Ramos (cell line): ENCODE measurements around the gene SIL1.

Experiments used
- in situ Hi-C: fragments of 300-500 bp; cut with MboI; formaldehyde crosslinking; loops from one replicate; pipeline ENCODE4 v1.14.3; 2022; ENCODE audit warnings: low sequenced_read_pairs; ENCODE audit not compliant: unreplicated experiment

The SIL1 gene

GRCh38 chr5:139147483-139148087 is 50.6 kb downstream of the SIL1 start:
- in situ Hi-C loops = no loop called here

DNA sequence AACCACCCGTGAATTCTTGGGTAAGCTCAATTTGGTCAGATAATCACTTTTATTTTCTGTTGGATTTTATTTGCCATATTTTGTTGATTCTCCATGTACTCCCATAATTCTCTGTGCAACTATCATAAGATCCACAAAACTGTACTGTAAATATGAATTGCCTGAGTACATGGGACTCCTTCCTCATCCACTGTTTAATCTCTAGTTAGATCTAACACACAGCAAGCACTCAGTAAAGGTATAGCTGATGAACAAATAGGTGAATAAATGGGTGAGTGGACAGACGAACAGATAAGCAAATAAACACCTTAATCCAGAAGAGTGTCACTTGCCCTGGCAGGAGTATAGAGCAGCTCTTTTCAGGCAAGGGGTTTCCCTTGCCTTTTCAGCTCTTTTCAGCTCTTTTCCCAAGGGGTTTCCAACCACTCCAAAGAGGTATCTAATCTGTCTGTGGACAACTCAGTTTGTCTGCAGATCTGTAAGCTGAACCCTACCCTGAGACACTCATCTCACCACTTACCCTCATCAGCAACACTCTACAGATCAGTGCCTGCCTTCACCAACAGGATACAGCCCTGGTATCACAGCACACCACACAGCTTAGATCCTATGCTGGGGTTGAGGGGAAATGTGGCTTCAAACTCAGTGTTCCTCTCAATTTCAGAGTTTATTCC is 51.2 kb downstream of the SIL1 start:
- in situ Hi-C loops = no loop called here

- in situ Hi-C loops = no loop called here
Observed at GRCh38 chr5:139141446-139142204, 56.5 kb downstream of the SIL1 start.

DNA sequence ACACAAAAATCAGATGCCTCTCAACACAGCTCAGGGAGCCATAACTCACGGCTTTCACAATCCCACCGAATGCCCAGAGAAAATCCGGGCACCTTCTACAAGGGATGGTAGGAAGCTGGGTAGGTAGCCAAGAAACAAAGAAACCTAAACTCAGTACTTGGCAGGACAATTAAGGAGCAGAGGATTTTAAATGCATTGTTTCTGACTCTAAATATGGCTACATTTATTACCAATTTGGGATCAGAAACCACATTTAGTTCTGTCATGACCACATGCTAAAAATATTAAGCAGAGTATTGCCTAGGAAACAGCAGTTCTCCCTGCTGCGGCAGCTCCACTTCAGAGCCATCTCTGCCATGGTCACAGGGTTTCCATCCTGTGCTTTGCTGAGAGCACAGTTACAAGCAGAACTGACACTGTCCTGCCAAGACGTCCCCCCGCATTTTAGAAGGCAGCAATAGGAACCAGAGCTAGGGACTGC is 57.5 kb downstream of the SIL1 start:
- in situ Hi-C loops = no loop called here

GRCh38 chr5:139138809-139139208 is 59.4 kb downstream of the SIL1 start:
- in situ Hi-C loops = no loop called here

GRCh38 chr5:139138109-139138508 is 60.1 kb downstream of the SIL1 start:
- in situ Hi-C loops = no loop called here

DNA sequence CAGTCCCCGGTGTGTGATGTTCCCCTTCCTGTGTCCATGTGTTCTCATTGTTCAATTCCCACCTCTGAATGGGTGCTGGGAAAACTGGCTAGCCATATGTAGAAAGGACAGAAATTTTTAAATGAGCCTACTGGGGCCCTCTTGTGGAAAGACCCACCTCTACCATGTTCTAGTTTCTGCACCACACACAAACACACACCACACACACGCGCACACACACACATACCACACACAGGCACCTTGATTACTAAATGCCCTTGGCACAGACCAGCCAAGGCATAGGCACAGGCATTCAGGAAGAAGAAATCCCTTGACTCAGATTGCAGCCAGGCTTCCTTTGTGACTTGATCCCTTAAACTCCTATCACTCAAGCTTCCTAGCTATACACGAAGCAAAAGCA is 60.5 kb downstream of the SIL1 start:
- in situ Hi-C loops = no loop called here

- in situ Hi-C loops = no loop called here
Observed at GRCh38 chr5:139134906-139135305, 63.3 kb downstream of the SIL1 start.

DNA sequence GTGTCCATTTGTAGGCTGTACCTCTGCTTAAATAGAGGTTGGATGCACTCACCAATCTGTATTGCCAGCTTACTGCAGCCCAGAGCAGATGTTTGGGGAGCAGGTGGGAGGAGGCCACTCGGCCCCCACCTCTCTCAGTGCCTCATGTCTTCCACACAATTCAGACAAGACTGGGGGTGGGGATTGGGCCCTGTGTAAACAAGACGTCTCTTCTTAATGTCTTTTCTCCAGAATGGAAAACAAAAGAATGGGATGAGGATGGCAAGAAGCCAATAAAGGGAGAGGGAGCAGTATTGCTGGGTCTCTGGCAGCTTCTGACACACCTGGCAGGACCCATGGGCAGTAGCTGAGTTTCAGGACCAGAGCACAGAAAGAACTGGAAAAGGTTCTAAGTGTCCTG is 64.9 kb downstream of the SIL1 start:
- in situ Hi-C loops = no loop called here

DNA sequence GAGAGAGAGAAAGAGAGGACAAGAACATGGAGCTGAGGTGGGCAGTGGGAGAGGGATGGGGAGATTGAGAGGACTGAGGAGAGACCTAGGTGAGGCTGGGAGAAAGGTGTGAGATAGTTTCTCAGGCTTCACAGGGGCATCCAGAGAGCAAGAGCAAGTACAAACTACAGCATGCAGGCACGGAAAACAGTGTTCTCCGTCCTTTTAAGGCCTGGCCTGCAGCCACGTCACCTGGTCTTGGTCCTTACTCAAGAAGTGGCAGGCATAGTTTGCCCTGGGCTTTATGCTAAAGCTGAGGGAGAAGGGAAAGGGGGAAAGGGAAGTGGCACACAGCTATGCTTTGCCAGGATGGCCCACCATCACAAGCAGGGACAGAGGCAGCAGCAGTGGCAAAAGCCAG is 65.7 kb downstream of the SIL1 start:
- in situ Hi-C loops = no loop called here

DNA sequence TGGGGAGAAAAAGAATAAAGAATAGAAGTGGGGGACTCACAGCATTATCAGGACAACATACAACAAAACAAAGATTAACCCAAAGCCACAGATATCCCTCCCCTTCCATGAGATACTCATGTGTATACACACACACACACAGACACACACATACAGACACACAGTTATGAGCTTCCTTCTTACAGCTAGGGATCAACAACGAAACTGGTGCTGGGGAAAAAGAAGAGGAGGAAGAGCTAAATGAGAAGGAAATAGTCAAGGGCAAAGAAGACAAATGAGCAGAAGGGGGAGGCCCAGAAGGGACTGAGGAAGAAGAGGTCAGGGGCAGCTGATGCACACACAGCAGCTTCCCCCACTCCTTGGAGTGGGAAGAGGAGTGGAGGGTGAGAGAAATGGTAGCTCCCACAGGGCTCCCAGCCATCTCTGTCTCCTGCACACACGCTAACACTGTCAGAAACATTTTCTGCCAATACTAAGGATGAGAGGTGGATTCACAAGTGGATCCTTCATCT is 66.2 kb downstream of the SIL1 start:
- in situ Hi-C loops = no loop called here

DNA sequence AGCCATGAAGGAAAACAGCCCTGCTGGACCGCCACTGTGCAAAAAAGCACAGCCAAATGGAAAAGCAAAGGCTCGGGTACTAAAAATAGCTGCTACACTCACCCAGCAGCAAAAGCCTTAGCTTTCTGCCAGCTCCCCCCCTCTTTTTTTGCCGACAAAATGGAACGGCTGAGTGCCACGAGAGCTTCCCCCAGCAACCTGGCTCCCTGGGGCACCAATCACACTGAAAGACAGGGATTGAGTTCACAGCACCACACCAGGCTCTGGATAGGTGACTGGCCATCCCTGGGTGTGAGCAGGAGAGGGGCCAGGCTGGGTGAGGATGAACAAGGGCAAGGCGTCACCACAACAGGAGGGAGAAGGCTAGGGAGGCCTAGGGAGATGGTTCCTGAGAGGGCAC is 66.7 kb downstream of the SIL1 start:
- in situ Hi-C loops = no loop called here

DNA sequence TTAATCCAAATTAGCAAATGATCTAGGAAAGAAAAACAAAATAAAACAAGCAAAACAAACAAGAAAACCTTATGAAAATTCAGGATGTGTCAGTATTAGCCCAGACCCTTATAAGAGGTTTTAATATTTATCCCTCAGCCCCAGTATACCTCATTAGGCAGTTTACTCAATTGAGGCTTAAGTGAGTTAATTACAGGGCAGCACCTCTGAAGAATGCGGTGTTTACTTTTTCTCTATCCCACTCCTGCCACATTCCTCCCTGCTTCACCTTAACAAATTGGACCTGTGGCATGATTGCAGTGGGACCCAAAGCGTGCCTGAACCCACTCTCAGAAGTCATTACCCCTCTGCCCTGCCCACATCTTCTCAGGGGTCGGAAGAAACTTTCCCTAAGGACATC is 67.1 kb downstream of the SIL1 start:
- in situ Hi-C loops = no loop called here

DNA sequence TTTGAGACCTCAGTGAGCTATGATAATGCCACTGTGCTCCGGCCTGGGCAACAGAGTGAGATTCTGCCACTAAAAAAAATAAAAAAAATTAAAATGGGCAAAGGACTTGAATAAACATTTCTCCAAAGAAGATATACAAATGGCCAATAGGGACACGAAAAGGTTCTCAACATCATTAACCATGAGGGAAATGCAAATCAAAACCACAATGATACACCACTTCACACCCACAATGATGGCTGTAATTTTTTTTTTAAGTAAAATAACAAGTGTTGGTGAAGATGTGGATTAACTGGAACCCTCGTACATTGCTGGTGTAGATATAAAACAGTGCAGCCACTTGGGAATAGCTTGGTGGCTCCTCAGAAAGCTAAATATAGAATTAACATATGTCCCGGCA is 68.0 kb downstream of the SIL1 start:
- in situ Hi-C loops = no loop called here

DNA sequence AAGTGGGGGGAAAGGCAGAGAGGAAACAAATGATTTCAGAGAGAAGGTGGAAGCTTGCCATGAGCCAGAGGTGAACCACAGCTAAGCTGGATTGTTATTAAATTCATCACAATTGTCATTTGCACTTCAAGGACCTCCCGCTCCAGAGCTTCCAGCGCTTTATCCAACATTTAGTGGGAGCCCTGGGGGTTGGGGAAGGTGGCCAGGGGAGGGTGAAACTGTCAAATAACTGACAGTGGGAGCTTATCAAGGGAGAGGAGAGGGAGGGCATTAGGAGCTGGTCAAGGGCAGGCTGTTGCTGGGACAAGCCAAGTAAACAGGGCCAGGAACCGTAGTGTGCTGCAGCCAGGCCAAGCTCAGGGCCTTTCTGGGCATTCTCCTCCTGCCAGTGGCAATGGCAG is 71.5 kb downstream of the SIL1 start:
- in situ Hi-C loops = no loop called here

- in situ Hi-C loops = no loop called here
Observed at GRCh38 chr5:139125991-139126390, 72.2 kb downstream of the SIL1 start.

DNA sequence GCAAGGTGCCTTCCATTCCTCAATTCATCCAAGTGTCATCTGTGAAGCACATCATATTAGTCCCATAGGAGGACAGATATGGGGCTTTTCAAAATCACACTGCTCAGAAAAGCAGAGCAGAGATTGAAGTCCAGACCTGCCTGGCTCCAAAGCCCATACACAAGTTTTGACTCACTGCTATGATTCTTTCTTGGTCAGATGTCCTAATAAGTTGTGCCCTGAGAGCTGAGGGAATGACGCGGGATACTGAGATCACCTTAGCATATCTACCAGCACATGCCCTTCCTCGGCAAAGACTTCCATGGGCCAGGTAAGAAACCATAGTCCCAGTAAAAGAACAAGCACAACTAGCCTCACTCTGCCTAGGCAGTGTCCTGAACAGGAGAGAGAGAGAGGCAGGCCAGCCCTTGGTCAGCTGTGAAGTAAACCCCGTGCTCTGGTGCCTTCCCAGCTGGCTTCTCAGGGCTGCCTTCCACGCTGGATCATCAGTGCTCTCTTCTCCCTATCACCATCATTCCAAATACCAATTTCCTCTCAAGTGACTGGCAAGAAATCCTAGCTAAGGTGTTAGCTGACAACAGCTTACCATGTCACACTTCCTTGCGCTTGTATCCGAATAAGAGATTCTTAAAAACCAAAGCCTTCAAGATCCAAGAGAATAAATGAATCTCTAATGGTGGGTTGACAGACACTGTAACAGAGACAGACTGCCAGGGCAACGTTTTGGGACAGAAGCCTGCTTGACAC is 73.2 kb downstream of the SIL1 start:
- in situ Hi-C loops = no loop called here

DNA sequence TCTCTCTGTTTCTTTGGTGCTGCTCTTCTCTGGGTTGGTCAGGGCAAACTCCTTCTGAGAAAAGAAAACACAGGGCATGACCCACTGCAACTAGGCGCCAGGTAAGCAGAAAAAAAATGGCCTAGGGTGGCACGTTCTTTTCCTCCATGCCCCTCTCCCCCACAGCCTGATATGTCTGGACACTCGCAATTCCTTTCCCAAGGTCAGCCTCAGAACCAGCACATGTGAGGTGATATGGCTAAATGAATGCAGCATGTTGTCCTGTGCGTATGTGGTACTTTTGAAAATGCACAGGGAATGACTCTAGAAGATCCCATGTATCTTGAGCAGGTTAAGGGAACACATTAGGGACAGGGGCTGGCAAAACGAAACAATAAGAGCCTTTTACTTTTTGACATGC is 77.0 kb downstream of the SIL1 start:
- in situ Hi-C loops = no loop called here

DNA sequence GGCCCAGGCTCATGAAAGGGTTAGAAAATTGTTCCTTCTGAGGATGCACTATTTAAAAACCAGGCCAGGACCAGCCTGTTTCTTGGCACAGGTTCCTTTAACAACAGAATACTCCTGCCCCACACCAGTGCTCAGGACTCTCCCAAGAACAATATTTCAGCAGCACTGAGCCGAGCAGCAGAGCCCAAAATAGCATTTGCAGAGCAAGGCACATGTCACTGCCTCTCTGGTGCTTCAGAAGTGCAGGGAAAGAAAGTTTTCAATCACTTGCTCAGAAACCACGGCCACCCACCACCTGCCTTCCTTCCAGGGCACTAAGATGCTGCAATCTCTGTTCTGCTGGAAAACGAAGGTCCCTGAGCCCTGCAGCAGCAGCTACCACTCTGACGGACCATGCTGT is 77.6 kb downstream of the SIL1 start:
- in situ Hi-C loops = no loop called here

GRCh38 chr5:139118804-139119203 is 79.4 kb downstream of the SIL1 start:
- in situ Hi-C loops = no loop called here
